SK-N-SH treated with all-trans-retinoic acid at 6 μM for 48 hours (cell line): ENCODE results near the gene KCNMA1.

Experiments used
- BACH2 ChIP-seq: fragments of 250-450 bp; sonication (Bioruptor Pico); IDR thresholded peaks from 2 replicates; pipeline ENCODE4 v1.9.0; 2021; ENCODE audit warnings: mild to moderate bottlenecking, borderline replicate concordance
- ESRRG ChIP-seq: fragments of 250-450 bp; sonication (Bioruptor Pico); IDR thresholded peaks from 2 replicates; pipeline ENCODE4 v1.6.1; 2021; ENCODE audit warnings: mild to moderate bottlenecking
- TSHZ2 ChIP-seq: fragments of 250-450 bp; sonication (Bioruptor Pico); IDR thresholded peaks from 2 replicates; pipeline ENCODE4 v1.5.0; 2020; ENCODE audit warnings: mild to moderate bottlenecking, moderate library complexity
- ZFP3 ChIP-seq: fragments of 250-450 bp; sonication (Bioruptor Pico); IDR thresholded peaks from 2 replicates; pipeline ENCODE4 v1.5.0; 2020; ENCODE audit warnings: mild to moderate bottlenecking, moderate library complexity
- ZFP30 ChIP-seq: fragments of 450-650 bp; formaldehyde crosslinking; IDR thresholded peaks from 2 replicates; pipeline ENCODE4 v1.5.0; 2022; ENCODE audit warnings: mild to moderate bottlenecking, moderate library complexity

- TF ChIP-seq ZFP30 (no peak), BACH2 (no peak), TSHZ2 (CRISPR knock-in tag) (no peak), ZFP3 (CRISPR knock-in tag) (no peak), ESRRG (CRISPR knock-in tag) (no peak)
Measured at GRCh38 chr10:77068969-77069368, 568.6 kb downstream of the KCNMA1 start.
